HT-29 (cell line): ENCODE data around the gene OR2AG2. TPM values are rescaled to one million over a fixed set of nuclear protein-coding genes. Genes with fewer than 3 reads are reported as not detected.

ENCODE experiments used
- DNase-seq: peaks from one replicate; pipeline ENCODE4 v3.0.0-alpha.2; 2015; ENCODE audit warnings: low spot score
- total RNA-seq: library from RNA; depleted of rRNA; stranded (reverse); fragments of >200 nt; shearing (Covaris generic); gene quantifications from 2 replicates; pipeline ENCODE4 v1.2.3, GENCODE V29; 2014; rRNA removed

OR2AG2 gene
- total RNA-seq, 1 experiment from 2014 or later = 0.15 TPM

GRCh38 chr11:6738590-6738989, 33.2 kb downstream of the OR2AG2 start:
- no peak for DNase-seq

GRCh38 chr11:6737872-6738466, 33.8 kb downstream of the OR2AG2 start:
- peak; percentile 89 for DNase-seq

GRCh38 chr11:6736495-6737121, 35.2 kb downstream of the OR2AG2 start:
- no peak for DNase-seq

- DNase-seq = no peak
These were observed 36.5 kb downstream of the OR2AG2 start for GRCh38 chr11:6735306-6735705.

- DNase-seq = no peak
These were observed 37.2 kb downstream of the OR2AG2 start for GRCh38 chr11:6734616-6735015.

- DNase-seq = no peak
These were observed 38.2 kb downstream of the OR2AG2 start for GRCh38 chr11:6733326-6734275.

- DNase-seq = no peak
These were observed 43.6 kb downstream of the OR2AG2 start for GRCh38 chr11:6727971-6728760.

GRCh38 chr11:6725386-6725896, 46.3 kb downstream of the OR2AG2 start:
- no peak for DNase-seq

GRCh38 chr11:6724013-6724412, 47.8 kb downstream of the OR2AG2 start:
- no peak for DNase-seq

GRCh38 chr11:6721343-6721742, 50.4 kb downstream of the OR2AG2 start:
- DNase-seq = no peak

- no peak for DNase-seq
These were observed 52.2 kb downstream of the OR2AG2 start for GRCh38 chr11:6719576-6719975.

GRCh38 chr11:6717426-6717825, 54.4 kb downstream of the OR2AG2 start:
- no peak for DNase-seq

Other genes starting within 250 kb of the OR2AG2 start
- 21.4 TPM in 2 replicates for gene RRP8, start 168.4 kb downstream of the OR2AG2 start, total RNA-seq
- gene ILK, start 168.2 kb downstream of the OR2AG2 start, total RNA-seq = 150 and 151 TPM in 2 replicates
- 189 and 243 TPM in 2 replicates for gene TAF10, start 159.8 kb downstream of the OR2AG2 start, total RNA-seq
- 40.7 and 52.3 TPM in 2 replicates for gene TPP1, start 152.6 kb downstream of the OR2AG2 start, total RNA-seq
- gene DCHS1, start 116.2 kb downstream of the OR2AG2 start, total RNA-seq = 0.05 and 0.18 TPM in 2 replicates
- 94.8 and 99.8 TPM in 2 replicates for gene MRPL17, start 88.6 kb downstream of the OR2AG2 start, total RNA-seq
- not detected in 2 replicates for gene OR2AG1, start 11.0 kb upstream of the OR2AG2 start, total RNA-seq
- gene OR6A2, start 27.7 kb upstream of the OR2AG2 start, total RNA-seq = 0.08 and 0.23 TPM in 2 replicates
- gene OR10A5, start 73.7 kb upstream of the OR2AG2 start, total RNA-seq = not detected in 2 replicates
- not detected in 2 replicates for gene OR10A2, start 91.1 kb upstream of the OR2AG2 start, total RNA-seq
- not detected in 2 replicates for gene OR10A4, start 104.6 kb upstream of the OR2AG2 start, total RNA-seq
- gene OR2D2, start 120.5 kb upstream of the OR2AG2 start, total RNA-seq = 0.37 TPM in 1 of 2 replicates, not detected in the other
- not detected in 2 replicates for gene OR2D3, start 149.0 kb upstream of the OR2AG2 start, total RNA-seq
- 4.6 and 5.2 TPM in 2 replicates for gene ZNF215, start 154.4 kb upstream of the OR2AG2 start, total RNA-seq
- 1.8 and 2.5 TPM in 2 replicates for gene ZNF214, start 248.4 kb upstream of the OR2AG2 start, total RNA-seq
- not detected in 2 replicates for gene NLRP14, start 248.5 kb upstream of the OR2AG2 start, total RNA-seq